ENCODE results near the gene PATJ.

Gene PATJ

DNA sequence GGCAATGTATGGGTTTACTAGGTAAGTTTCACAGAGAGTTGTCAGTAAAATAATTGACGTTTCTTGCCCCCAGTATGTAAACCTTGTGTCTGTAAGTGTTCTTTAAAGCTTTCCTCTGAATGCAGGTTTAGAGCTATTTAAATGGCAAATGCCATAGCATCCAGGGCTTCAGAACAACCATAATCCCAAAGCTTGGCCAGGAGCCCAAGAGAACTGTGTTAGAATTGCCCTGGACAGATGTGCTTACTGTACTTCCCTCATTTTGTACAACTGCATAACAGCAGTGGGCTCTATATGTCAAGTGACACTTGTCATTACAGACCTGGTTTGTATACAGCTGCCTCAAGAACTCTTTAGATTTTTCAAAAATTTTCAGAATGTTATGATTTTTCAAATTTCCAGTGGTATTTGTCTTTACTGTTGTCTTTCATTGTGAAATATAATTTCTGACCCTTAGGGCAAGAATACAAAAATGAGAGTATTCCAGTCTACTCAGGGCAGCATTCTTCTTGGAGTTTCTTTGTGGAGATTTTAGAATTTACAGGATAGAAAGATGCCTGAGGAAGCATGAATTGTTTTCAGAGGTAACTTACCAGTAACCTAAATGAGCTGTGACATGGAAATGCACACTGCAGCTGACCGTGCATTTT lies 315.5 kb downstream of the PATJ start:
- no peak overlapping the region for H4K12ac ChIP-seq (ENCODE audit: low read depth, low read length)
- H2AFZ ChIP-seq (ENCODE audit: insufficient read depth, low read length, poor library complexity): no peak overlapping the region
- H4K8ac ChIP-seq (ENCODE audit: low read depth, low read length): no peak overlapping the region
- H3K23ac ChIP-seq (ENCODE audit: low read length): no peak overlapping the region
- H2BK120ac ChIP-seq (ENCODE audit: insufficient read depth, low read length, poor library complexity): no peak overlapping the region
- no peak overlapping the region for H3K4me2 ChIP-seq (ENCODE audit: low read length)
- DNase-seq: peak; percentile 44 to 97
- H3K4me3 ChIP-seq (ENCODE audit: low read depth, low read length): no peak overlapping the region
- H3K18ac ChIP-seq (ENCODE audit: low read length): no peak overlapping the region
- no peak overlapping the region for H3K14ac ChIP-seq (ENCODE audit: low read length)
- no peaks in the 10 kb centered on the region for H3K36me3 ChIP-seq (ENCODE audit: control insufficient read depth in 1 of 2, insufficient read depth in 2 of 2, low read length in 2 of 2)
- H3K79me1 ChIP-seq (ENCODE audit: low read length): no peaks in the 10 kb centered on the region
- H3K79me2 ChIP-seq (ENCODE audit: control insufficient read depth, insufficient read depth, low read length, poor library complexity): no peaks in the 10 kb centered on the region
- no peak overlapping the region for H2BK12ac ChIP-seq (ENCODE audit: low read length)
- WGBS (ENCODE audit: extremely low coverage, insufficient coverage, insufficient read length): no CpG with 5 or more reads among the region's 2 CpGs
- no peaks in the 10 kb centered on the region for H3K27me3 ChIP-seq (ENCODE audit: insufficient read depth, low read length)
- no peak overlapping the region for H3K4ac ChIP-seq (ENCODE audit: low read depth, low read length)
- H3K9me3 ChIP-seq (ENCODE audit: insufficient read depth, low read depth, low read length): no peaks in the 10 kb centered on the region
- H2BK5ac ChIP-seq (ENCODE audit: low read depth, low read length, poor library complexity): no peak overlapping the region
- no peak overlapping the region for H4K91ac ChIP-seq (ENCODE audit: low read depth, low read length)
- peaks cover 4 to 6% of the 10 kb centered on the region in 2 experiments for H3K4me1 ChIP-seq (ENCODE audit: control insufficient read depth in 1 of 2, insufficient read depth in 2 of 2, low read length in 2 of 2)
- H3K9ac ChIP-seq (ENCODE audit: low read length): no peak overlapping the region
- no peak overlapping the region for H3K27ac ChIP-seq (ENCODE audit: low read depth, low read length)
- no peak overlapping the region for H2AK5ac ChIP-seq (ENCODE audit: low read length)

DNA sequence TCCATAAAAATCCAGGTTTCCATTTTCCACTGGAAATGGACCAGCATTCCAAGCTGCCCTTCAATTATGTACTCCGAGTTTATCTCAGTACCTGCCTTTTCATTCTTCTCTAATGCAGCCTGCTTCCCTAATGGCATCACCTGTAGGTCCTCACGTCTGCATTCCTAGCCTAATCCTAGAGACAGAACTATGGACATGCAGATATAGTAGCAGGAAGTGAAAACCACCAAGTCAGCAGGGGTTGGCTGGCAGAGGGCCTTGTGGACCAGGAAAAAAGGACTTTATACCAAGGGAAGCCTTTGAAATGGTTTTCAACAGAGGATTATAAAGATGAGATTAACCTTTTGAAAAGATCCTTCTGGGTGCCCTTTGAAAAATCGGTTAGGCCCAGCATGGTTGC lies 316.7 kb downstream of the PATJ start:
- Histone ChIP-seq H4K8ac (ENCODE audit: low read depth, low read length) (no peak overlapping the region), H3K27me3 (ENCODE audit: insufficient read depth, low read length) (no peaks in the 10 kb centered on the region), H3K9me3 (ENCODE audit: insufficient read depth, low read depth, low read length) (no peaks in the 10 kb centered on the region), H3K14ac (ENCODE audit: low read length) (no peak overlapping the region), H4K91ac (ENCODE audit: low read depth, low read length) (peak overlapping the region; percentile 11), H2AFZ (ENCODE audit: insufficient read depth, low read length, poor library complexity) (no peak overlapping the region), H3K23ac (ENCODE audit: low read length) (no peak overlapping the region), H3K79me2 (ENCODE audit: control insufficient read depth, insufficient read depth, low read length, poor library complexity) (no peaks in the 10 kb centered on the region), H3K79me1 (ENCODE audit: low read length) (no peaks in the 10 kb centered on the region), H4K12ac (ENCODE audit: low read depth, low read length) (no peak overlapping the region), H2BK5ac (ENCODE audit: low read depth, low read length, poor library complexity) (peak overlapping the region; percentile 37), H3K36me3 (ENCODE audit: control insufficient read depth in 1 of 2, insufficient read depth in 2 of 2, low read length in 2 of 2) (no peaks in the 10 kb centered on the region), H3K4me3 (ENCODE audit: low read depth, low read length) (no peak overlapping the region), H2AK5ac (ENCODE audit: low read length) (no peak overlapping the region), H3K4me1 (ENCODE audit: control insufficient read depth in 1 of 2, insufficient read depth in 2 of 2, low read length in 2 of 2) (peaks cover 4 to 6% of the 10 kb centered on the region in 2 experiments), H2BK120ac (ENCODE audit: insufficient read depth, low read length, poor library complexity) (no peak overlapping the region), H3K4me2 (ENCODE audit: low read length) (no peak overlapping the region), H3K4ac (ENCODE audit: low read depth, low read length) (no peak overlapping the region), H3K27ac (ENCODE audit: low read depth, low read length) (peak overlapping the region; percentile 7), H2BK12ac (ENCODE audit: low read length) (no peak overlapping the region), H3K18ac (ENCODE audit: low read length) (no peak overlapping the region), H3K9ac (ENCODE audit: low read length) (no peak overlapping the region)
- DNase-seq: peak in 1 of 2 donors; percentile 48
- no CpG with 5 or more reads among the region's 3 CpGs for WGBS (ENCODE audit: extremely low coverage, insufficient coverage, insufficient read length)

DNA sequence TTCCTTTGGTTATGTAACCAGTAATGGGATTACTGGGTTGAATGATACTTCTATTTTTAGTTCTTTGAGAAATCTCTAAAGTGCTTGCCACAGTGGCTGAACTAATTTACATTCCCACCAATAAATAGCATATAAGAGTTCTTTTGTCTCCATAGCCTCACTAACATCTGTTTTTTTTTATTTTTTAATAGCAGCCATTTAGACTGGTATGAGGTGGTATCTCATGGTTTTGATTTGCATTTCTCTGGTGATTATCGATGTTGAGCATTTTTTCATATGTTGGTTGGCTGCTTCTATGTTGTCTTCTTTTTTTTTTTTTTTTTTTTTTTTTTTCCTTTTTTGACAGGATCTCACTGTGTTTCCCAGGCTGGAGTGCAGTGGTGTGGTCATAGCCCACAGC lies 319.8 kb downstream of the PATJ start:
- H3K4ac ChIP-seq (ENCODE audit: low read depth, low read length): no peak overlapping the region
- H3K9me3 ChIP-seq (ENCODE audit: insufficient read depth, low read depth, low read length): no peaks in the 10 kb centered on the region
- H3K27ac ChIP-seq (ENCODE audit: low read depth, low read length): no peak overlapping the region
- no peak overlapping the region for H2BK12ac ChIP-seq (ENCODE audit: low read length)
- no peak overlapping the region for H3K14ac ChIP-seq (ENCODE audit: low read length)
- no peak overlapping the region for H3K18ac ChIP-seq (ENCODE audit: low read length)
- no peak overlapping the region for H3K23ac ChIP-seq (ENCODE audit: low read length)
- no peak overlapping the region for H4K8ac ChIP-seq (ENCODE audit: low read depth, low read length)
- no peak overlapping the region for H4K91ac ChIP-seq (ENCODE audit: low read depth, low read length)
- no peaks in the 10 kb centered on the region for H3K79me2 ChIP-seq (ENCODE audit: control insufficient read depth, insufficient read depth, low read length, poor library complexity)
- no peaks in the 10 kb centered on the region for H3K79me1 ChIP-seq (ENCODE audit: low read length)
- peaks cover 4 to 6% of the 10 kb centered on the region in 2 experiments for H3K4me1 ChIP-seq (ENCODE audit: control insufficient read depth in 1 of 2, insufficient read depth in 2 of 2, low read length in 2 of 2)
- no peak overlapping the region for H2AFZ ChIP-seq (ENCODE audit: insufficient read depth, low read length, poor library complexity)
- no peaks in the 10 kb centered on the region for H3K27me3 ChIP-seq (ENCODE audit: insufficient read depth, low read length)
- no peak overlapping the region for H2AK5ac ChIP-seq (ENCODE audit: low read length)
- no peak overlapping the region for H2BK120ac ChIP-seq (ENCODE audit: insufficient read depth, low read length, poor library complexity)
- no peak overlapping the region for H3K4me2 ChIP-seq (ENCODE audit: low read length)
- DNase-seq: no peak
- no peak overlapping the region for H3K9ac ChIP-seq (ENCODE audit: low read length)
- no peak overlapping the region for H3K4me3 ChIP-seq (ENCODE audit: low read depth, low read length)
- H4K12ac ChIP-seq (ENCODE audit: low read depth, low read length): no peak overlapping the region
- no CpG with 5 or more reads among the region's 1 CpG for WGBS (ENCODE audit: extremely low coverage, insufficient coverage, insufficient read length)
- no peak overlapping the region for H2BK5ac ChIP-seq (ENCODE audit: low read depth, low read length, poor library complexity)
- peaks cover 2 to 6% of the 10 kb centered on the region in 2 experiments for H3K36me3 ChIP-seq (ENCODE audit: control insufficient read depth in 1 of 2, insufficient read depth in 2 of 2, low read length in 2 of 2)

DNA sequence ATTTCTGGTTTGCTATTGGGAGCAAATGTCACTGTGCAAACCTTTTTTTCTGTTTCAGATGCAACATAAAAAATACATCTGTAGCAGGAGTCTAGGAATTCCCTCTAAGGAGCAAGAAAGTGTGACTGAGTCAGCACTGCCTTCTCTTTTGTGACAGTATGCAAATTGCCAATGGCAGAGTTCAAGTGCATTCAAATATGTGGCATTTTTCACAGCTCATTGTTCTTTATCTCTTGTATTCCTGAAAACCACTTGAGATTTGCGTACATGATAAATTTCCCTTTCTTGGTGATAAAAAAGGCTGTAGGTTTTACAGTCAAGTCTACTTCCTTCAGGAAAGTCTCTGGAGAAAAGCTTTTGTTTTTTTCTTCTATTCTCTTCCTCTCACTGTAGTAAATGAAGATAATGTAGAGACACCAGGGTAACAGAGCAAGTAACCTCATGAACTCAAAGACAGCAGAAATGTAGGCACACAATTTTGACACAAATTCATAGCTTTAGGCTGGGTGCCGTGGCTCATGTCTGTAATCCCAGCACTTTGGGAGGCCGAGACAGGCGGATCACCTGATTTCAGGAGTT lies 322.6 kb downstream of the PATJ start:
- H3K23ac ChIP-seq (ENCODE audit: low read length): no peak overlapping the region
- H3K27me3 ChIP-seq (ENCODE audit: insufficient read depth, low read length): no peaks in the 10 kb centered on the region
- WGBS (ENCODE audit: extremely low coverage, insufficient coverage, insufficient read length): no CpG with 5 or more reads among the region's 4 CpGs
- H3K4ac ChIP-seq (ENCODE audit: low read depth, low read length): no peak overlapping the region
- H3K27ac ChIP-seq (ENCODE audit: low read depth, low read length): no peak overlapping the region
- no peak overlapping the region for H3K18ac ChIP-seq (ENCODE audit: low read length)
- no peak overlapping the region for H4K91ac ChIP-seq (ENCODE audit: low read depth, low read length)
- peak; percentile 34 to 70 for DNase-seq
- no peak overlapping the region for H3K9ac ChIP-seq (ENCODE audit: low read length)
- H3K14ac ChIP-seq (ENCODE audit: low read length): no peak overlapping the region
- H3K9me3 ChIP-seq (ENCODE audit: insufficient read depth, low read depth, low read length): no peaks in the 10 kb centered on the region
- no peak overlapping the region for H2BK12ac ChIP-seq (ENCODE audit: low read length)
- H2BK5ac ChIP-seq (ENCODE audit: low read depth, low read length, poor library complexity): no peak overlapping the region
- H2AFZ ChIP-seq (ENCODE audit: insufficient read depth, low read length, poor library complexity): no peak overlapping the region
- no peak overlapping the region for H3K4me2 ChIP-seq (ENCODE audit: low read length)
- H2AK5ac ChIP-seq (ENCODE audit: low read length): no peak overlapping the region
- no peak overlapping the region for H4K12ac ChIP-seq (ENCODE audit: low read depth, low read length)
- no peak overlapping the region for H3K4me3 ChIP-seq (ENCODE audit: low read depth, low read length)
- no peaks in the 10 kb centered on the region for H3K4me1 ChIP-seq (ENCODE audit: control insufficient read depth in 1 of 2, insufficient read depth in 2 of 2, low read length in 2 of 2)
- no peaks in the 10 kb centered on the region for H3K79me1 ChIP-seq (ENCODE audit: low read length)
- no peak overlapping the region for H2BK120ac ChIP-seq (ENCODE audit: insufficient read depth, low read length, poor library complexity)
- no peak overlapping the region for H4K8ac ChIP-seq (ENCODE audit: low read depth, low read length)
- H3K36me3 ChIP-seq (ENCODE audit: control insufficient read depth in 1 of 2, insufficient read depth in 2 of 2, low read length in 2 of 2): peaks cover 2 to 6% of the 10 kb centered on the region in 2 experiments
- no peaks in the 10 kb centered on the region for H3K79me2 ChIP-seq (ENCODE audit: control insufficient read depth, insufficient read depth, low read length, poor library complexity)

All from trophoblast cell (in vitro differentiated cells and primary cell).